GM19397 (cell line): Measurements from ENCODE around the gene SIGLEC11.
A peak's percentile ranks its signal among the peaks of the same experiment; 100 is the strongest.
"Not testable (repeated sequence)": the region's sequence is repeated elsewhere in the genome, so short reads cannot be mapped to it uniquely, and the experiment has no call there.

Experiments
- ATAC-seq: cut with Tn5 transposase; IDR thresholded peaks from one replicate; pipeline ENCODE4 v1.9.1; 2021; ENCODE audit warnings: mild to moderate bottlenecking, moderate library complexity; ENCODE audit not compliant: unreplicated experiment

SIGLEC11 gene

DNA sequence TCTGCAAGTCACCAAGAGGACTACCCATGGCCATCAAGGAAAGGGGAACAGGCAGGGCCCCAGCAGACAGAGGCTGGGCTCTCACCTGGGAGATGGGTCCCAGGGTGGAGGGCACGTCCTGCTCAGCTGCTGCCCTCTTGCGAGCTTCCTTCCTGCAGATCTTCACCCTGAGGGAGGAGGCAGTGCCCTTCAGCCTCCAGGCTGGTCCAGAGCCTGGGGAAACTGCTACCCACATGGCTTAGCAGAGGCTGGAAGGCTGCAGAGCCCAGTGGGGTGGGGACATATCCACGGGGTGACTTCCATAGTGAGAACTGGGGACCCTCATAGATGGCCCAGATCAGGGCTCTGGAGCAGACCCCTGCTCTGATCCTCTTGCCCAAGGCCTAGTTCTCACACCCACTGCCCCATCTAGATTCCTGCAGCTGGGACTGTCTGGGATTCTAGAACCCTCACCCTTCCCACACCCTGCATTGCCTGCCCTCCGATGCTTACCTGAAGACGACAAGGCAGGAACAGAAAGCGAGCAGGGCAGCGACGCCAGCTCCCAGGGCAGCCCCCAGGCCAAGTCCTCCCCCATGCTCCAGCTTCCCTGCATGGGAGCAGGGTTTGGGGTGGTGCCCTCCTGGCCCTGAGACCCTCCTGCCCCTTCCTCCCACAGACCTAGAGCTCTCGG lies 9.0 kb downstream of the SIGLEC11 start:
- no peak for ATAC-seq

GRCh38 chr19:49950956-49951526 lies 9.9 kb downstream of the SIGLEC11 start:
- ATAC-seq: no peak

GRCh38 chr19:49950590-49950948 lies 10.4 kb downstream of the SIGLEC11 start:
- ATAC-seq: no peak

GRCh38 chr19:49949742-49950589 lies 11.0 kb downstream of the SIGLEC11 start:
- ATAC-seq: no peak

GRCh38 chr19:49946415-49946814 lies 14.6 kb downstream of the SIGLEC11 start:
- ATAC-seq: no peak

GRCh38 chr19:49944567-49944966 lies 16.4 kb downstream of the SIGLEC11 start:
- ATAC-seq: not testable (repeated sequence)

- no peak for ATAC-seq
Observed at GRCh38 chr19:49940482-49940791, 20.5 kb downstream of the SIGLEC11 start.

DNA sequence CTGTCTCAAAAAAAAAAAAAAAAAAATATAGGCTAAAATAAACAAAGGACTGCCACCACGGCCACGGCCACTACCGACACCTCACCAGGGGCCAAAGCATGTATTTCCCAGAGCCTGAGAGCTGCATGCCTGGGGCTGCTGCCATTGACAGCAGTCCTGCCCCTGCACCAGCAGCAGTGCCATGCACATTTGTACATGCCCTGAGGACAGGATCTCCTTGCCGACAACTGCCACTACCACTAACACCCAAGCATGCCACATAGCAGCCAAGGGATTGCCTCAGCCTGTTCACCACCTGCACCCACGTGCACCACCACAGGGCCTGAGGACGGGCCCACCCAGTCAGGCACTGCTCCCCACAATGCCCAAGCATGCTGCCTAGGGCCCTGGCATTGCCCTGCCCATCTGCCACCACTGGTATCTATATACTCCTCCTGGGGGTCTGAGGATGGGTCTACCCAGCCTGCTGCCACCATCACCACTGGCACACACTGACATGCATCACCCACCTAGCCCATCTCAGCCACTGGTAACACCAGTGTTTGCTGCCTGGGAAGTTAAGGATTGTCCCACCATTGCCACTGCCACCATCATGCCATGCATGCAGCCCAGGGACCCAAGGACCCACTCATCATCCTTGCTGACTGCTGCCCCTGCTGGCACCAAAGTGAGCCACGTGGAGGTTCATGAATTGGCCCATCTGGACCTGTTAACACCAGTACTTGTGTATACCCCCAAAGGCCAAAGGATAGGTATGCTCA lies 21.1 kb downstream of the SIGLEC11 start:
- no peak for ATAC-seq

DNA sequence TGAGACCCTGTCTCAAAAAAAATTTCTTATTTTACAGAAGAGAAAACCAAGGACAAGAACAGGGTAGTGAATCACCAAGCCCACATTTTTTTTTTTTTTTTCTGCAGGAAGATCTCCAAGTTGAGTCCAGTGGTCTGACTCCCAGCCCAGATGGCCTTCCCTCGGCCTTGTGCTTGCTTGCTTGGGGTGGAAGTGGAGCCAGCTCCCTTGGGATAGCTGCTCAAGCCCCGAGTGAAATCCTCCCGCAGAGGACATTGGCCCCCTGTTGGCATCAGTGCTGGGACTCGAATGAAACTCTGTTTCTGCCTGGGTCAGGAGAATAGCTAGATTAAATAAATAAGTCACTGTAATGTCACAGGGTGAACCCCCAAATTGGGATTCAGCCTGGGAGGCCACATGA lies 22.3 kb downstream of the SIGLEC11 start:
- no peak for ATAC-seq

DNA sequence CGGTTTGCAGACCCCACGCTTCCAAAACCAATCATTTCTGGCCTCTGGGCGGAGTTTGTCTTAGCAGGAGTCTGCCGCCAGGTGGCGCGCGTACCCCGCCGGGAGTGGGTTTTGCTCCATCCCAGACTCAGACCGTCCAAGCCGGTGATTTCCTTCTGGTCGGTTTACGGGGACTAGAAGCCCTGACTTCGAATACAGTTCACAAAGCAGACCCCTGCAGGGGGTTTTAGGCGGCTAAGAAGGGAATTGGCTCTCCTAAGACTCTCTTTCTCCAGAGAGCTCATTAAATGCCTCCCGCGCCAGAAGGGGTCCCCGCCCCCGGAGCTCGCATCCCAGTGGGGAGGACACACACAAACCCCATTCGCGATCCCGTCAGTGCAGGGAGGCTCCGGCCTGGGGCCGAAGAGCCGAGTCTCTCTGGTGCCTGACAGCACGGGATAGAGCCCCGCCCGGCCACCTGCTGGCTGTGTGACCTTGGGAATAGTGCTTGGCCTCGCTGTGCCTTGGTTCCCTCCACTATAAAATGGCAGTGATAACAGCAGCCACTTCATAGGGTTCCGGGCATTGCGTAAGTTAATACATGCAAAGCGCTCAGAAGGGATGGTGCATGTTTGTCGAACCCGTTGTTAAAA lies 23.1 kb downstream of the SIGLEC11 start:
- no peak for ATAC-seq

GRCh38 chr19:49936549-49936948 lies 24.4 kb downstream of the SIGLEC11 start:
- ATAC-seq: no peak

- ATAC-seq: no peak
Observed at GRCh38 chr19:49933643-49934042, 27.3 kb downstream of the SIGLEC11 start.

DNA sequence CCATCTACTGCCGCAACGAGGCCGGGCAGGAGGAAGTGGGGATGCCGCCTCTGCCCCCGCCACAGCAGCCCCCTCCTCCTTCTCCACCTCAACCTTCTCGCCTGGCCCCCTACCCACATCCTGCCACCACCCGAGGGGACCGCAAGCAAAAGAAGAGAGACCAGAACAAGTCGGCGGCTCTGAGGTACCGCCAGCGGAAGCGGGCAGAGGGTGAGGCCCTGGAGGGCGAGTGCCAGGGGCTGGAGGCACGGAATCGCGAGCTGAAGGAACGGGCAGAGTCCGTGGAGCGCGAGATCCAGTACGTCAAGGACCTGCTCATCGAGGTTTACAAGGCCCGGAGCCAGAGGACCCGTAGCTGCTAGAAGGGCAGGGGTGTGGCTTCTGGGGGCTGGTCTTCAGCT lies 28.2 kb downstream of the SIGLEC11 start:
- no peak for ATAC-seq

DNA sequence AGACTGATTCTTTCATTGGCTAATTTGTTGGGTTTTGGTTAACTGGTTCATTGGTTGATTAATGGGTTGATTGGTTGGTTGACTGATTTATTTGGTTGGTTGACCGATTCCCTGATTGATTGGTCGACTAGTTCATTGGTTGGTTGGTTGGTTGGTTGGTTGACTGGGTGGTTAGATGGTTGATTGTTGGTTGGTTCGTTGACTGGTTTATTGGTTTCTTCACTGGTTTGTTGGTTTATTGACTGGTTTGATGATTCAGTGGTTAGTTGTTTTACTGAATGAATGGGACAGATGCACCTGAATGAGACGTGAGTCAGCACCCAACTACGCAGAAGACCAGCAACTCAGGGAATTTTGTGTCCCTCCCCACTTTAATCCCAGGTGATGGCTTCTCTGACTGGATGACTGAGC lies 28.9 kb downstream of the SIGLEC11 start:
- ATAC-seq: no peak

DNA sequence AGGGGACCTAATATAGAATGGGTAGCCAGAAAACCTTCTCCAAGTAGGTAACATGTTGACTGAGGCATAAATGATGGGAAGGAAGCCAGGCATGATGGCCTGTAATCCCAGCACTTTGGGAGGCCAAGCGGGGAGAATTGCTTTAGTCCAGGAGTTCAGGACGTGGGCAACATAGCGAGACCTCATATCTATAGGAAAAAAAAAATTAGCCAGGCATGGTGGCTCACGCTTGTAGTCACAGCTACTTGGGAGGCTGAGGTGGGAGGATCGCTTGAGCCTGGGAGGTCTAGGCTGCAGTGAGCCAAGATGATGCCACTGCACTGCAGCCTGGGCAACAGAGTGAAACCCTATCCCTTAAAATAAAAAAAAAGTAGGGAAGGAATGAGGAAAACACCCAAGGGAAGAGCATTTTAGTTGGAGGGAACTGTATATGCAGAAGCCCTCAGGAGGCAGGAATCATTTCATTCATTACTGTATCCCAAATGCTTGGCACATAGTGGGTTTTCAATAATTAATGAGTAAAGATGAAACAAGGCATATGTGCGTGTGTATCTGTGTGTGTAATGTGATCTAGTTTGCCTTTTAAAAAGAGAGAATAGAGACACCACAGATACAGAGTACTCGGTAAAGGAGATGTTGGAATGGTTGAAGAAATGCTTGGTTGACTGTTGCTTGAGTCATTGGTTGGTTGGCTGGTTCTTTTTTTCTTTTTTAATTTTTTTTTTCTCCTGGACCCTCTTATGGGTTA lies 29.5 kb downstream of the SIGLEC11 start:
- ATAC-seq: no peak

GRCh38 chr19:49930483-49931011 lies 30.4 kb downstream of the SIGLEC11 start:
- no peak for ATAC-seq

- ATAC-seq: peak; percentile 65
Observed at GRCh38 chr19:49929611-49930482, 31.1 kb downstream of the SIGLEC11 start.

- ATAC-seq: peak; percentile 52
Observed at GRCh38 chr19:49929121-49929610, 31.8 kb downstream of the SIGLEC11 start, which contains the start of the genes ATF5 and NUP62. TSS of gene ATF5 (plus strand) at chr19:49929205. CDS start at chr19:49930851, 1,646 bp downstream. TSS of gene NUP62 (minus strand) at chr19:49929504. CDS start at chr19:49909807, 19,697 bp downstream.
